ENCODE data around the gene QSOX2.
A peak's percentile ranks its signal among the peaks of the same experiment; 100 is the strongest.
"Not testable (repeated sequence)": the region's sequence is repeated elsewhere in the genome, so short reads cannot be mapped to it uniquely, and the experiment has no call there.

QSOX2 gene

DNA sequence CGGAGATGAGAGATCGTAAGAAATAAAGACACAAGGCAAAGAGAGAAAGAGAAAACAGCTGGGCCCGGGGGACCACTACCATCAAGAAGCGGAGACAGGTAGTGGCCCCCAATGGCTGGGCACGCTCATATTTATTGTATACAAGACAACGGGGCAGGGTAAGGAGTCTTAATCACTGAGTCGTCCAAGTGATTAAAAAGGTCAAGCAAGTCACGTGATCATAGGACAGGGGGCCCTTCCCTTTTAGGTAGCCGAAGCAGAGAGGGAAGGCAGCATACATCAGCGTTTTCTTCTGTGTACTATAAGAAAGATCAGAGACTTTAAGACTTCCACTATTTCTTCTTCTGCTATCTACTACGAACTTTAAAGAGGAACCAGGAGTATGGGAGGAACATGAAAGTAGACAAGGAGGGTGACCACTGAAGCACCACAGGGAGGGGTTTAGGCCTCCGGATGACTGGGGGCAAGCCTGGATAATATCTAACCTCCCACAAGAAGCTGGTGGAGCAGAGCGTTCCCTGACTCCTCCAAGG is 24.6 kb upstream of the QSOX2 start:
- TF ChIP-seq CTCF (conservative IDR thresholded peaks at IDR 0.05; ENCODE audit: control insufficient read depth, insufficient read depth, low read depth, low read length): no peak
- DNase-seq (ENCODE audit: low read depth): no peak
- H3K4me3 ChIP-seq (ENCODE audit: control insufficient read depth, low read depth, low read length): no peak overlapping the region

DNA sequence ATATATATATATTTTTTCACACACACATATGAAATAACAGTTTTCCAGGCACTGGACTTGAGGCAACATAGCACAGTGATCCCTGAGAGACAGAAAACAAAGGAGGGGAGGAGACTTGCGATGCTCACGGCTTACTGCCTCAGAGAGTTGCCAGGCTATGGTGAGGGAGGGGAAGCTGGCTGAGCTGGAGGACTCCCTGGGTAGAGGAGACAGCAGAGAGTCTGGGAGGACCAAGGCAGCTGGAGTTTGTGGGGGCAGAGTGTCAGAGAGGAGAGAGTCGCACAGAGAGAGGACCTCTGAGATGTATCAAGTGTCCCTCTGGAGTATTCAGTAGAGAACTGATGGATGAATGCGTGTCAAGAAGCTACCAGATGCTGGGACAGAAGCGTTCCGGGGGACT is 23.1 kb upstream of the QSOX2 start:
- no peak for TF ChIP-seq CTCF (conservative IDR thresholded peaks at IDR 0.05; ENCODE audit: control insufficient read depth, insufficient read depth, low read depth, low read length)
- no peak for DNase-seq (ENCODE audit: low read depth)
- H3K4me3 ChIP-seq (ENCODE audit: control insufficient read depth, low read depth, low read length): no peak overlapping the region

GRCh38 chr9:136268318-136268717 is 22.7 kb upstream of the QSOX2 start:
- no peak overlapping the region for H3K4me3 ChIP-seq (ENCODE audit: control insufficient read depth, low read depth, low read length)
- no peak for TF ChIP-seq CTCF (conservative IDR thresholded peaks at IDR 0.05; ENCODE audit: control insufficient read depth, insufficient read depth, low read depth, low read length)

GRCh38 chr9:136267261-136268111 is 21.9 kb upstream of the QSOX2 start:
- TF ChIP-seq CTCF (conservative IDR thresholded peaks at IDR 0.05; ENCODE audit: control insufficient read depth, insufficient read depth, low read depth, low read length): peak; percentile 22
- DNase-seq (ENCODE audit: low read depth): peak; percentile 78
- H3K4me3 ChIP-seq (ENCODE audit: control insufficient read depth, low read depth, low read length): peak overlapping the region; percentile 46

More at GRCh38 chr9:136268318-136268717, 22.7 kb upstream of the QSOX2 start:
- no peak for DNase-seq (ENCODE audit: low read depth)

DNA sequence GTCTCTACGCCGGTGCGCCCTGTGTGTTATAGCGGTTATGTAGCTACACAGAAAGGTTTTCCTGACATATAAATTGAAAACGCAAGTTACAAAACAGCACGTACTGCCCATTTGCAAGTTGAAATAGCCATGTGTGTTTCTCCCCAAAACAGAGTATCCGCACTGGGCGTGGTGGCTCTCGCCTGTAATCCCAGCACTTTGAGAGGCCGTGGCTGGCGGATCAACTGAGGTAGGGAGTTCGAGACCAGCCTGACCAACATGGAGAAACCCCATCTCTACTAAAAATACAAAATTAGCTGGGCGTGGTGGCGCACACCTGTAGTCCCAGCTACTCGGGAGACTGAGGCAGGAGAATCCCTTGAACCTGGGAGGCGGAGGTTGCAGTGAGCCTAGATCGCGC is 21.0 kb upstream of the QSOX2 start:
- H3K4me3 ChIP-seq (ENCODE audit: control insufficient read depth, low read depth, low read length); DNase-seq (ENCODE audit: low read depth): not testable (repeated sequence)

DNA sequence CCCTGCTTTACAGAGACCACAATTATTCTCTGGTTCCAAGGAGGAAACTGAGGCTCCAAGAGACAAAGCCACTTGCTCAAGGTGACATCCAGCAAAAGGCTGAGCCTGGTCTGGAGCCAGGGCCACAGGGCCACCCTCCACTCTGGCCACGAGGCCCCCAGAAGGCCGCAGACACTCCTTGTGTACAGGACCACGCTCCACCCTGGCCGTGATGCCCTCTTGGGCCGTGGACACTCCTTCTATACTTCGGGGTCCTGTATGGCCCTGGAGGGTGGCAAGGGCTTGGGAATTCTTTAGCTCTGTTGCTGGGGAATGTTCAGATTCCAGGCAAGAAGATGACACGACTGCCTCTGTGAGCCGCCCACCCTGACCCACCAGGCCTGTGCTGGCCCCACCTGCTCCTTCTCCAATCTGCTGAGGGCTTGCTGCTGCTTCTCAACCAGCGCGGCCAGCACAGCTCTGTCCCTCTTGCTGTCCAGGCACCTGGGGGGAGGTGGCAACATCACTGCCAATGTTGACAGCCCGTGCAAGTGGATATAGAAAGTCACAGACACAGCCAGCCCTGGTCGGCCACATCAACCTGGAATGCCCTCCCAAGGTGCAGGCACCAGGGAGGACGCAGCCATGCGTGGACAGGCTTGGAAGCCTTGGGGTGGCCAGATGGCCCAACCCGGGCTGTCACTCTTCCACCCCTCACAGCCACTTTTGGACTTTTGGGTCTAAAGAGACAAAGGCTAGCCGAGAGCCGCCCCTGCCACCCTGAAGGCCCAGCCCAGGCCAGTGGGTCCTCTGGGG is 20.1 kb upstream of the QSOX2 start:
- no peak for DNase-seq (ENCODE audit: low read depth)
- TF ChIP-seq CTCF (conservative IDR thresholded peaks at IDR 0.05; ENCODE audit: control insufficient read depth, insufficient read depth, low read depth, low read length): no peak

More for the DNA sequence above, 20.1 kb upstream of the QSOX2 start:
- no peak overlapping the region for H3K4me3 ChIP-seq (ENCODE audit: control insufficient read depth, low read depth, low read length)
